SK-N-MC (cell line): ENCODE data around the gene TNKS1BP1.

ENCODE experiments used
- DNase-seq: peaks from one replicate; pipeline ENCODE4 v3.0.0-alpha.2; 2011; ENCODE audit warnings: low read depth, low spot score
- H3K27ac ChIP-seq: fragments of 200-600 bp; sonication (generic); 2 replicates; pipeline ENCODE4 v1.5.1; 2016; ENCODE audit warnings: mixed run types
- H3K36me3 ChIP-seq: fragments of 200-600 bp; sonication (generic); 2 replicates; pipeline ENCODE4 v1.6.1; 2017; ENCODE audit warnings: antibody characterized with exemption, low read length, mixed read lengths; ENCODE audit not compliant: insufficient read depth
- H3K4me3 ChIP-seq: fragments of 200-600 bp; sonication (generic); 2 replicates; pipeline ENCODE4 v1.5.1; 2016
- H3K9ac ChIP-seq: fragments of 200-600 bp; sonication (generic); 2 replicates; pipeline ENCODE4 v1.8.0; 2017; ENCODE audit warnings: mixed run types, mixed read lengths; ENCODE audit not compliant: insufficient read length
- H3K9me3 ChIP-seq: fragments of 200-600 bp; sonication (generic); 2 replicates; pipeline ENCODE4 v1.6.1; 2017; ENCODE audit warnings: low read depth, mild to moderate bottlenecking, antibody characterized with exemption, low read length, moderate library complexity, mixed read lengths
- EZH2 ChIP-seq: fragments of 200-600 bp; sonication (generic); IDR thresholded peaks from one replicate; pipeline ENCODE4 v1.6.1; 2017; ENCODE audit warnings: antibody characterized with exemption
- FOXP2 ChIP-seq: optimal IDR thresholded peaks from 2 replicates; pipeline ENCODE3; 2011; ENCODE audit warnings: mild to moderate bottlenecking, moderate library complexity; ENCODE audit not compliant: insufficient read depth; ENCODE audit errors: extremely low read length, control extremely low read depth
- POLR2AphosphoS5 ChIP-seq: IDR thresholded peaks from 2 replicates; pipeline ENCODE4 v1.6.1; 2012; ENCODE audit warnings: mild to moderate bottlenecking, low read depth, low read length, borderline replicate concordance

The TNKS1BP1 gene

DNA sequence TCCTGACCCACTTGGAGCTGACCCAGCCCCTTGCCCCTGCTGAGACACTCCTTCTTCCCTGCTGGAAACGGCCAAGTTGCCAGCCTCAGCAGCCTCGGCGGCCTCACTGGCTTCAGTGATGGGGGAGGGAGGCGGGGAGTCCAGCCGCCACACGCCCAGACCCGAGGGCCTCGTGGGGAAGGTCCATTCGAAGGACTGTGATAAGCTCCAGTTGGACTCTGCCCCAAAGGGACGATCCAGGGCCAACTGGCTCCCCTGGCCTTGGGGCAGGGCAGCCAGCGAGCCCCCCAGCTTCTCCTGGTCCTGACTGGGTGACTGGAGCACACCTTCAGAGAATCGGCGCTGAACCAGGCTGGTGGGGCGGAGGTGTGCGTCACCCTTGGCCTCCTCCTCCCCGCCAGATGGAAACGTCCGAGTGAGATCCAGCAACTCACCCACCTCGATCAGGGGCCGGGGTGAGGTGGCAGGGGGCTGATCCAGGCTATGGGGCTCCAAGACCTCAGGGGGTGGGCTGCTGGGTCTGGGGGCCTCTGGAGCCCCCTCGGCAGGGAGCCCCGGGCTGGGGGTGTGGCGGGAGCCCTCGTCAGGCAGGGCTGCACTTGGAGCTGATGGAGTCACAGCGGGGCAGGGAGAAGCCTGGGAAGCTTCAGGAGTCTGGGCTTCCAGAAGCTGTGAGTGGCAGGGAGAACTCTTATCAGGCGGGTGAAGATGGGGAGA is 11.5 kb downstream of the TNKS1BP1 start:
- TF ChIP-seq POLR2AphosphoS5, result no peak
- no peak for TF ChIP-seq EZH2
- TF ChIP-seq FOXP2, result no peak
- Histone ChIP-seq H3K9ac (no peak overlapping the region), H3K9me3 (no peaks in the 10 kb centered on the region), H3K36me3 (peaks cover 84% of the 10 kb centered on the region), H3K4me3 (no peak overlapping the region), H3K27ac (no peak overlapping the region)
- DNase-seq, result no peak

DNA sequence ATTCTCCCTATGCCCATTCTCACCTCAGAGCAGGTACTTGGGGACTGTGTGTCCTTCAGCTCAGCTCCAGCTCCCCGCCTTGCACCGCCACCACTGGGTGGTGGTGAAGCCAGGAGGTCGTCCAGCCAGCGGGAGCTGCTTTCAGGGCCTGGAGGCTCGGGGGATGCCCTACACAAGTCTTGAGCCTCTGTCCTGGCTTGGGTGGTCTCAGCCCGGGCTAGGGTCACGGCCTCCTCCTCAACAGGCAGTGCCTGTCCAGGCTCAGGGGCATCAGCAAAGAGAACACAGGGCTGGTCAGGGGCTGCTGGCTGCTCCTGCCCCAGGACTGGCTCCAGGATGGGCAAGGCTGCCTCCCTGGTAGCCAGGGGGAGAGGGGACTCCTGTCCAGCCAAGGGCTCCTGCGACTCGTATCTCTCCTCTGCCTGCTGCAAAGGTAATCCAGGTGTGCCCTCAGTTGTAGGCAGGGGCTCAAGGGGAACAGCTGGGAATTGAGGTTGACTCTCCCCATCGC is 12.2 kb downstream of the TNKS1BP1 start:
- DNase-seq, result no peak
- Histone ChIP-seq H3K36me3 (peaks cover 77% of the 10 kb centered on the region), H3K9me3 (no peaks in the 10 kb centered on the region), H3K27ac (peak overlapping the region; percentile 77; the same call in 1 of the 2 replicates), H3K4me3 (no peak overlapping the region), H3K9ac (no peak overlapping the region)
- TF ChIP-seq POLR2AphosphoS5, result no peak
- TF ChIP-seq EZH2, result no peak
- no peak for TF ChIP-seq FOXP2

GRCh38 chr11:57311109-57311936 is 13.4 kb downstream of the TNKS1BP1 start:
- Histone ChIP-seq H3K9me3 (no peaks in the 10 kb centered on the region), H3K27ac (peak overlapping the region; percentile 77), H3K9ac (peak overlapping the region; percentile 38), H3K4me3 (peak overlapping the region; percentile 36), H3K36me3 (peaks cover 65% of the 10 kb centered on the region)
- no peak for DNase-seq
- TF ChIP-seq POLR2AphosphoS5 (no peak), EZH2 (no peak), FOXP2 (no peak)

GRCh38 chr11:57310630-57311086 is 14.1 kb downstream of the TNKS1BP1 start:
- no peak for DNase-seq
- Histone ChIP-seq H3K4me3 (no peak overlapping the region), H3K9me3 (no peaks in the 10 kb centered on the region), H3K36me3 (peaks cover 58% of the 10 kb centered on the region), H3K27ac (no peak overlapping the region), H3K9ac (no peak overlapping the region)
- no peak for TF ChIP-seq EZH2
- no peak for TF ChIP-seq POLR2AphosphoS5
- no peak for TF ChIP-seq FOXP2

DNA sequence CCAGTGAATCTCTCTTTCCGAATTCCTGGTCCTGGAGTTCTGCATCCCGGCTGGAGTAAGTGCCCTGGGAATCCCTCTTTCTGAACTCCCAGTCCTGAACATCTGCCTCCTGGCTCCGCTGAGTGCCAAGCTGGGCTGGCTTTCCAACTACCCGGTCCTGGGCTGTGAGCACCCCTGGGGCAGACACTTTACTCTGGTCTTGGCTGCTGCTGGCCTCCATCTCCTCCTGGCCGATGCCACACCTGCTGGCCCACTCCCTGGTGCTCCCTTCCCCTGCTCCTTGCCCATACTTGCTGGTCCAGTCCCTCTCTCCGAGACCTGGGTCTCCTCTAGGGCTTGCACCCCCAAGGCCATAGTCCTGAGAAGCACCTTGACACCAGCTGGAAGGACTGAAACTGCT is 14.7 kb downstream of the TNKS1BP1 start:
- no peak for DNase-seq
- peaks cover 57% of the 10 kb centered on the region for H3K36me3 ChIP-seq
- H3K27ac ChIP-seq, result no peak overlapping the region
- no peak overlapping the region for H3K9ac ChIP-seq
- TF ChIP-seq EZH2, result no peak
- no peak for TF ChIP-seq FOXP2
- no peak for TF ChIP-seq POLR2AphosphoS5
- no peaks in the 10 kb centered on the region for H3K9me3 ChIP-seq
- no peak overlapping the region for H3K4me3 ChIP-seq

GRCh38 chr11:57309106-57310059 is 15.4 kb downstream of the TNKS1BP1 start:
- peaks cover 51% of the 10 kb centered on the region for H3K36me3 ChIP-seq
- no peak overlapping the region for H3K9ac ChIP-seq

DNA sequence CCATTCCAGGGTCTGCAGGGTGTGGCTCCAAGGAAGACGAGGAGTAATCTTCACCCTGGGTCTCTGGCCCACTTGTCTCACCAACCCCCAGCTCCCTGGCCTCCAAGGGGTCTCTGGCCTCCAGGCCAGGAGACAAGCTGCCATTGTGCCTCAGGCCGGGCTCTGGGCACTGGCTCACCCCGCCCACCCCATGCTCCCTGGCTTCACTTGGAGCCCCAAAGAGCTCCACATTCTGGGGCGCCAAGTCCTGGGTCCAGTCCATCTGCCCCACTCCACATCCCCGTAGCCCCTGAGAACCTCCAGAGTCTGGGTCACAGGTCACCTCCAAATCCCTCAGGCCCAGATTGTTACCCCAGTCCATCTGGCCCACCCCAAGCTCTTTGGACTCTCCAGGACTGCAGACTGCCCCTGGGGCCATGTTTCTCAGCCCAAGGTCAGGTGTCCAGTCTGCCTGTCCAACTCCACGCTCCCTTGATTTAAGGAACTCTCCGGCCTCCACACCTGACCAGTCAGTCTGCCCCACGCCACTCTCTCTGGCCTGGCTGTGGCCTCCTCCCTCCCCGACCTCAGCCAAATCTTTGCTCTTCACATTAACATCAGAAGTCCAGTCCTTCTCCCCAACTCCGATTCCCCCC is 16.2 kb downstream of the TNKS1BP1 start:
- Histone ChIP-seq H3K4me3 (no peak overlapping the region), H3K9ac (no peak overlapping the region), H3K36me3 (peaks cover 45% of the 10 kb centered on the region), H3K9me3 (no peaks in the 10 kb centered on the region), H3K27ac (no peak overlapping the region)
- DNase-seq, result no peak
- TF ChIP-seq FOXP2 (no peak), EZH2 (no peak)

More at GRCh38 chr11:57309106-57310059, 15.4 kb downstream of the TNKS1BP1 start:
- Histone ChIP-seq H3K4me3 (no peak overlapping the region), H3K27ac (no peak overlapping the region), H3K9me3 (no peaks in the 10 kb centered on the region)
- no peak for TF ChIP-seq POLR2AphosphoS5
- TF ChIP-seq FOXP2, result no peak
- no peak for TF ChIP-seq EZH2
- no peak for DNase-seq
